Sigmoid colon (tissue), 7 donors: ENCODE measurements around the gene HOXD13. TPM values are rescaled to one million over a fixed set of nuclear protein-coding genes. Genes with fewer than 3 reads are reported as not detected.

ENCODE experiments used
- DNase-seq: peaks from one replicate; pipeline ENCODE4 v3.0.0-alpha.2; 2019
- H3K27ac ChIP-seq, 4 donors: fragments of 200-600 bp; sonication (generic); one replicate each; pipeline ENCODE4 v1.5.1; 2016 to 2019; ENCODE audit warnings: mild to moderate bottlenecking in 1 of 4
- H3K27me3 ChIP-seq, 3 donors: fragments of 200-600 bp; sonication (generic); one replicate each; pipeline ENCODE4 v1.5.1; 2019; ENCODE audit warnings: mild to moderate bottlenecking in 1 of 3
- H3K36me3 ChIP-seq, 4 donors: fragments of 200-600 bp; sonication (generic); one replicate each; pipeline ENCODE4 v1.5.1; 2016 to 2019
- H3K4me1 ChIP-seq, 4 donors: fragments of 200-600 bp; sonication (generic); one replicate each; pipeline ENCODE4 v1.5.1; 2017 to 2019
- H3K4me3 ChIP-seq, 4 donors: fragments of 200-600 bp; sonication (generic); one replicate each; pipeline ENCODE4 v1.5.1; 2017 to 2019; ENCODE audit warnings: mild to moderate bottlenecking in 2 of 4, moderate library complexity in 1 of 4
- H3K9me3 ChIP-seq, 4 donors: fragments of 200-600 bp in 3 of 4; sonication (generic) in 3 of 4; one replicate each; pipeline versions ENCODE4 v1.5.1 to v1.6.1; 2013 to 2019
- EP300 ChIP-seq, 4 donors: sonication (generic); formaldehyde crosslinking; IDR thresholded peaks; one replicate each; pipeline ENCODE4 v1.6.1; 2017; ENCODE audit warnings: antibody characterized with exemption in 4 of 4
- POLR2A ChIP-seq, 2 donors: fragments of 450-650 bp; IDR thresholded peaks; one replicate each; pipeline ENCODE4 v1.6.1; 2016; ENCODE audit warnings: antibody characterized with exemption in 2 of 2, mild to moderate bottlenecking in 2 of 2, moderate library complexity in 2 of 2
- POLR2AphosphoS5 ChIP-seq, 4 donors: sonication (generic); formaldehyde crosslinking; IDR thresholded peaks; one replicate each; pipeline ENCODE4 v1.6.1; 2017; ENCODE audit warnings: antibody characterized with exemption in 4 of 4
- WGBS, 2 donors: extraction: QIAGEN DNeasy Blood & Tissue Kit; methylation state at CpG; one replicate each; pipeline ENCODE4 v1.1.7; 2013; 5-methylcytosine and 5-hydroxymethylcytosine counted together
- intact Hi-C: fragments of 100-400 bp; cut with DNase I; formaldehyde crosslinking; loops from one replicate; pipeline ENCODE4 v1.15.1; 2023
- polyA plus RNA-seq, 3 donors: library from polyadenylated mRNA; stranded (reverse); fragments of 200-250 nt; gene quantifications; one replicate each; pipeline ENCODE4 v1.2.3, GENCODE V29; 2013
- total RNA-seq, 4 donors: library from RNA; depleted of rRNA; stranded (reverse); fragments of >200 nt; gene quantifications; one replicate each; pipeline ENCODE4 v1.1.0, GENCODE V29; 2016
- TF ChIP-seq, protein P1 (sequence below), 4 experiments: fragments of 450-650 bp in 3 of 4; fragments of 200-600 bp in 1 of 4; IDR thresholded peaks; one replicate each; pipeline ENCODE4 v1.5.1; 2016 to 2019; ENCODE audit warnings: antibody characterized with exemption in 4 of 4, mild to moderate bottlenecking in 3 of 4, moderate library complexity in 2 of 4
- donor health status: healthy with polysubstance abuse.
- donor health status: Bipolar disorder and iron deficiency.
- donor health status: healthy.

The HOXD13 gene
- total and polyA plus RNA-seq, 7 donors: 2.3 to 48.9 (median 26.1) TPM; not detected in 1

DNA sequence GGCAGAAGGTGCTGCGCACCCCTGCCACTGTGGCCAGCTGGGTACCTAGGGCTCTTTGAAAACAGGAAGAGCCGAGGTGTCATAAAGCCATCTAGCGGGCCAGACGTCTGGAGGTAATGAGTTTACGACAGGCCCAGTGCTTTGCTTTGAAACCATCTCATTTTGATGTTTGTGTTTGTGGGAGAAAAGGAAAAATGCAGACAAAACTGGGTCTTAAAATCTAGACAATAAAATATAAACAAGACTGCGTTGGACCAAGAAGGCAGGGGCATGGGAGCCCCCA, 33.2 kb downstream of the HOXD13 start:
- WGBS, 2 donors: 11 to 29% methylated on average over 6 of the region's 6 CpGs
- intact Hi-C loops: no loop called here
- no peak overlapping the region for H3K4me3 ChIP-seq
- DNase-seq: no peak
- TF ChIP-seq POLR2AphosphoS5 (IDR thresholded peaks at IDR 0.05) (no peak), EP300 (IDR thresholded peaks at IDR 0.05) (no peak), POLR2A (IDR thresholded peaks at IDR 0.05) (no peak)
- TF ChIP-seq, protein P1, sequence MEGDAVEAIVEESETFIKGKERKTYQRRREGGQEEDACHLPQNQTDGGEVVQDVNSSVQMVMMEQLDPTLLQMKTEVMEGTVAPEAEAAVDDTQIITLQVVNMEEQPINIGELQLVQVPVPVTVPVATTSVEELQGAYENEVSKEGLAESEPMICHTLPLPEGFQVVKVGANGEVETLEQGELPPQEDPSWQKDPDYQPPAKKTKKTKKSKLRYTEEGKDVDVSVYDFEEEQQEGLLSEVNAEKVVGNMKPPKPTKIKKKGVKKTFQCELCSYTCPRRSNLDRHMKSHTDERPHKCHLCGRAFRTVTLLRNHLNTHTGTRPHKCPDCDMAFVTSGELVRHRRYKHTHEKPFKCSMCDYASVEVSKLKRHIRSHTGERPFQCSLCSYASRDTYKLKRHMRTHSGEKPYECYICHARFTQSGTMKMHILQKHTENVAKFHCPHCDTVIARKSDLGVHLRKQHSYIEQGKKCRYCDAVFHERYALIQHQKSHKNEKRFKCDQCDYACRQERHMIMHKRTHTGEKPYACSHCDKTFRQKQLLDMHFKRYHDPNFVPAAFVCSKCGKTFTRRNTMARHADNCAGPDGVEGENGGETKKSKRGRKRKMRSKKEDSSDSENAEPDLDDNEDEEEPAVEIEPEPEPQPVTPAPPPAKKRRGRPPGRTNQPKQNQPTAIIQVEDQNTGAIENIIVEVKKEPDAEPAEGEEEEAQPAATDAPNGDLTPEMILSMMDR (IDR thresholded peaks at IDR 0.05): no peak
- peaks cover 7 to 55% (median 31%) of the 10 kb centered on the region in 3 donors for H3K27me3 ChIP-seq
- H3K27ac ChIP-seq: no peak overlapping the region
- no peaks in the 10 kb centered on the region for H3K9me3 ChIP-seq
- H3K4me1 ChIP-seq: peaks cover 0 to 40% (median 26%) of the 10 kb centered on the region in 4 donors
- peaks cover 0 to 12% (median 0%) of the 10 kb centered on the region in 4 donors for H3K36me3 ChIP-seq

DNA sequence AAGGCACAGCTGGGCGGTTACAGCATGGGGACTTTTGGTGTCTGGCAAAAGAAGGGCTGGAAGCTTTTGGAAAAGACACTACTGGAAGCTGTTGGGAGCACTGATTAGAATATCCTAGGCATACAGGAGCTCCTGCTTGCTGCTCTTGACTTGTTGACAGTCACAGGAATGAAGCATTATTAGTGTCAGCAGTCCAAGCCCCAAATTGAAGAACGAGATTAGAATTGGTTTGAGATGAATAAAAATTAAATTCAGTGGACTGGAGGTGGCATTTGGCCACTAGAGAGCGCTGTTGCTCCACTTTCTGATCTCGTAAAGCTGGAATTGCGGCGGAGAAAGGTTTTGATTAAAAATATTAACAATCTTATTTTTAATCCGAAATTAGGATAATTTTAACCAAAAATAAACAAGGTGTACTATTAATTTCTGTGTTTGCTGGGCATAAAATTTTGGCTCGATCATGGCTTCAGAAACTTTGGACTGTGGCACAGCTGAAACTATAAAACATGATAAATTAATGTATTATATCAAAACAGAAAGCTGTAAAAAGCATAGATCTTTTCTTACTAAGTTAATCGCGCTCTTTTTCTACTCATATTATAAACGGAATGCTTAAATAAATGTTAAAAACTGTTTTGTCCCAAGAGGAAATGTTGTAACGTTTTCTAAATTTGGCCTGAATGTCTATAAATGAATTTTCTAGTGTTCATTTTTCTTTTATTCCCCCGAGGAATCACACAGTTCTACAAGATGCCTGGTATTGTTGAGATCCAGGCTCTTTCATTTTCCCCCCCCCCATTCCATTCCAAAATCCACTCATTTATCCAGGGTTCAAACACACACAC, 34.6 kb downstream of the HOXD13 start:
- TF ChIP-seq EP300 (IDR thresholded peaks at IDR 0.05) (no peak), POLR2AphosphoS5 (IDR thresholded peaks at IDR 0.05) (peak in 1 of 4 donors; percentile 9), POLR2A (IDR thresholded peaks at IDR 0.05) (no peak)
- TF ChIP-seq, protein P1 (IDR thresholded peaks at IDR 0.05): peak; percentile 56 to 90 (median 76)
- H3K4me3 ChIP-seq: no peak overlapping the region
- intact Hi-C loops: no loop called here
- H3K27ac ChIP-seq: peak overlapping the region in 1 of 4 donors; percentile 8
- H3K9me3 ChIP-seq: no peaks in the 10 kb centered on the region
- peaks cover 8 to 59% (median 45%) of the 10 kb centered on the region in 3 donors for H3K27me3 ChIP-seq
- H3K4me1 ChIP-seq: peaks cover 0 to 44% (median 35%) of the 10 kb centered on the region in 4 donors
- H3K36me3 ChIP-seq: peaks cover 0 to 11% (median 0%) of the 10 kb centered on the region in 4 donors
- 6 to 7% methylated on average over 13 of the region's 13 CpGs for WGBS, 2 donors
- peak; percentile 83 for DNase-seq

DNA sequence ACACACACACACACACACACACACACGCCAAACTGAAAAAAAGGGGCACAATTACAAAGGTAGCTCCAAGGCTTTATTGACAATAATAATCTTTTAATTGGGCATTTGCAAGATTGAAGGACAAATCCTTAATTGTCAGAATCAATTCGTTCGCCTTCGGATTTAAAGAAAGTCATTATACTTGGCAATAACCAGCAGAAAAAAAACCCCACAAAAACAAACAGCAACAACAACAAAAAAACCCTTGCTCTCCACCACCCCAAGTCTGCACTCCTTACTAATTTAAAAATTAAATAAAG, 35.2 kb downstream of the HOXD13 start:
- H3K36me3 ChIP-seq: peaks cover 0 to 6% (median 0%) of the 10 kb centered on the region in 4 donors
- intact Hi-C loops: loop anchor here (2.0 kb wide), 1 partner anchor 511 kb away; no protein-coding TSS in a partner anchor
- H3K4me3 ChIP-seq: no peak overlapping the region
- H3K4me1 ChIP-seq: peaks cover 0 to 42% (median 33%) of the 10 kb centered on the region in 4 donors
- no peak for DNase-seq
- TF ChIP-seq POLR2AphosphoS5 (IDR thresholded peaks at IDR 0.05) (no peak), EP300 (IDR thresholded peaks at IDR 0.05) (no peak), POLR2A (IDR thresholded peaks at IDR 0.05) (no peak)
- TF ChIP-seq, protein P1 (IDR thresholded peaks at IDR 0.05): no peak
- H3K27me3 ChIP-seq: peaks cover 8 to 62% (median 51%) of the 10 kb centered on the region in 3 donors
- peak overlapping the region in 1 of 4 donors; percentile 91 for H3K27ac ChIP-seq
- 58 to 65% methylated on average over 4 of the region's 4 CpGs for WGBS, 2 donors
- no peaks in the 10 kb centered on the region for H3K9me3 ChIP-seq

DNA sequence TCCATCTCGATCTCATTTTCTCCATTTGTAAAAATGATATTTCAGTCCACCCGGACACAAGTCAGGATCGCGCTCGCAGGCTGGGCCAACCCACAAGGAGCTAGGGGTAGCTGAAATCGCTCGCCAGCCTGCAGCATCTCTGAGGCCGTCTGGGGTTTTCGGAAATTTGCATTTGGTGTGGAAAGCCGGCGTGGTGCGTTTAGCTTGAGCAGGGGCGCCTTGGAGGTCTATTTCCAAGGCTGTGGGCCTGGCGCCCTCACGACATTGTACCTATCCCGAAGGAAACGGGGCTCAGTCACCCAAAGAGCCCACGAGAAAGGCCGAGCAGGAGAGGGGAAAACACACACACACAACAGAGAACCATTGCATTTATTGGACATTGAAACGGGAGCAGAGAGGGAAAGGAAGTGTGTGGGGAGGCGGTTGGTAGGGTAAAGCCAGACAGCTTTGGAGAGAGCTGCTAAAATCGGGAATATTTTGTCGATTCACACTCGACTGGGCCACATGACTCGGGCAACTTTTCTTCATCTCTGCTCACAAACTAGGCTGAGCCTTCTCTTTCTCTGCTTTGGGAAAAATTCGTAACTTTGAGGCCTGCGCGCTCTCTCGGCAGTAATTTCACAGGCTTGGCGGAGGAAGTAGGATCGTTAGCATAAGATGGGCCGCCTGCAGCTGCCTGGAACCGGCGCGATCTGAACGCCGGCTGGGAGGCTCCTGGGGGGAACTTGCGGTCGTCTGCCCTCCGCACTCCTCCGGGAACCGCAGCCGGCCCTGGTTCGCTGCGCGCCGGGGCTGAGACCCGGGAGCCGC, 35.9 kb downstream of the HOXD13 start:
- peaks cover 11 to 62% (median 57%) of the 10 kb centered on the region in 3 donors for H3K27me3 ChIP-seq
- DNase-seq: peak; percentile 65
- H3K4me1 ChIP-seq: peaks cover 0 to 45% (median 33%) of the 10 kb centered on the region in 4 donors
- peak overlapping the region; percentile 72 to 93 (median 87) for H3K27ac ChIP-seq
- peak overlapping the region; percentile 37 to 69 (median 50) for H3K4me3 ChIP-seq
- WGBS, 2 donors: 25 to 32% methylated on average over 49 of the region's 49 CpGs
- TF ChIP-seq EP300 (IDR thresholded peaks at IDR 0.05): no peak
- TF ChIP-seq, protein P1 (IDR thresholded peaks at IDR 0.05): no peak
- TF ChIP-seq POLR2AphosphoS5 (IDR thresholded peaks at IDR 0.05): no peak
- no peak for TF ChIP-seq POLR2A (IDR thresholded peaks at IDR 0.05)
- intact Hi-C loops: loop anchor here (2.0 kb wide), 1 partner anchor 510 kb away; no protein-coding TSS in a partner anchor
- H3K36me3 ChIP-seq: no peaks in the 10 kb centered on the region
- H3K9me3 ChIP-seq: no peaks in the 10 kb centered on the region
